Activated CD8-positive, alpha-beta T cell treated with anti-CD3 and anti-CD28 coated beads for 36 hours (primary cell): ENCODE data around the gene ZNF439. TPM values are rescaled to one million over a fixed set of nuclear protein-coding genes. Genes with fewer than 3 reads are reported as not detected.

Source experiments
- total RNA-seq, 2 experiments: library from RNA; stranded (reverse); gene quantifications; one replicate each; pipeline ENCODE4 v1.2.3, GENCODE V29; 2021

ZNF439 gene
- total RNA-seq, 2 experiments from 2014 or later: 8.7 to 9.6 TPM

Other genes with a start within 250 kb of the ZNF439 start
- gene ZNF823, start 109.8 kb upstream of the ZNF439 start, total RNA-seq: 1 to 10 TPM; 3.3 to 3.9 TPM
- gene ZNF441, start 81.7 kb upstream of the ZNF439 start, total RNA-seq: 1 to 10 TPM; 3.6 to 4.3 TPM
- 1 to 10 TPM in 1 of 2 experiments, under 1 TPM in 1; 0.76 to 1.4 TPM for gene ZNF491, start 50.2 kb upstream of the ZNF439 start, total RNA-seq
- gene ZNF440, start 34.5 kb upstream of the ZNF439 start, total RNA-seq: 1 to 10 TPM; 7.7 to 8.8 TPM
- 1 to 10 TPM; 1.8 to 3.1 TPM for gene ZNF69, start 39.1 kb downstream of the ZNF439 start, total RNA-seq
- gene ZNF700, start 76.4 kb downstream of the ZNF439 start, total RNA-seq: 10 to 100 TPM; 12.0 to 14.0 TPM
- gene ZNF763, start 116.3 kb downstream of the ZNF439 start, total RNA-seq: 1 to 10 TPM in 1 of 2 experiments, under 1 TPM in 1; 0.83 to 1.7 TPM
- gene ZNF433, start 187.0 kb downstream of the ZNF439 start, total RNA-seq: 1 to 10 TPM; 1.5 to 2.1 TPM
- 1 to 10 TPM in 1 of 2 experiments, under 1 TPM in 1; 0.65 to 1.0 TPM for gene ZNF878, start 204.2 kb downstream of the ZNF439 start, total RNA-seq
- gene ZNF844, start 216.0 kb downstream of the ZNF439 start, total RNA-seq: 1 to 10 TPM; 2.6 to 3.8 TPM